Hepatocyte (in vitro differentiated cells): ENCODE data around the gene DENND4A. TPM values are rescaled to one million over a fixed set of nuclear protein-coding genes. Genes with fewer than 3 reads are reported as not detected.

Source experiments
- DNase-seq: peaks from one replicate; pipeline ENCODE4 v3.0.0-alpha.2; 2016; ENCODE audit warnings: low spot score
- H2AFZ ChIP-seq: fragments of 200-600 bp; sonication (generic); 2 replicates; pipeline ENCODE4 v1.6.0; 2016; ENCODE audit warnings: antibody characterized with exemption, mild to moderate bottlenecking
- H3K27ac ChIP-seq: fragments of 200-600 bp; sonication (generic); 2 replicates; pipeline ENCODE4 v1.5.1; 2016; ENCODE audit warnings: mild to moderate bottlenecking
- H3K27me3 ChIP-seq: fragments of 200-600 bp; sonication (generic); 2 replicates; pipeline ENCODE4 v1.6.1; 2016
- H3K36me3 ChIP-seq: fragments of 200-600 bp; sonication (generic); replicated peaks from 2 replicates; pipeline ENCODE4 v1.5.1; 2016; ENCODE audit warnings: low read depth; ENCODE audit not compliant: insufficient read depth
- H3K4me1 ChIP-seq: fragments of 200-600 bp; sonication (generic); 2 replicates; pipeline ENCODE4 v1.5.1; 2016; ENCODE audit warnings: mild to moderate bottlenecking, moderate library complexity; ENCODE audit not compliant: insufficient read depth
- H3K4me2 ChIP-seq: fragments of 200-600 bp; sonication (generic); 2 replicates; pipeline ENCODE4 v1.6.0; 2016
- H3K4me3 ChIP-seq: fragments of 200-600 bp; sonication (generic); 2 replicates; pipeline ENCODE4 v1.5.1; 2016; ENCODE audit warnings: mild to moderate bottlenecking
- H3K79me2 ChIP-seq: fragments of 200-600 bp; sonication (generic); 2 replicates; pipeline ENCODE4 v1.6.0; 2017; ENCODE audit warnings: mild to moderate bottlenecking
- H3K9me2 ChIP-seq: fragments of 200-600 bp; sonication (generic); replicated peaks from 2 replicates; pipeline ENCODE4 v1.6.0; 2017; ENCODE audit warnings: mild to moderate bottlenecking; ENCODE audit not compliant: insufficient read depth
- H3K9me3 ChIP-seq: fragments of 200-600 bp; sonication (generic); 2 replicates; pipeline ENCODE4 v1.5.1; 2016; ENCODE audit warnings: low read depth, mild to moderate bottlenecking
- H4K20me1 ChIP-seq: fragments of 200-600 bp; sonication (generic); 2 replicates; pipeline ENCODE4 v1.6.0; 2016; ENCODE audit warnings: mild to moderate bottlenecking; ENCODE audit not compliant: insufficient read depth, poor library complexity, severe bottlenecking
- CTCF ChIP-seq: fragments of 200-600 bp; sonication (generic); IDR thresholded peaks from 2 replicates; pipeline ENCODE4 v1.5.1; 2016; ENCODE audit warnings: antibody characterized with exemption, mild to moderate bottlenecking; ENCODE audit not compliant: poor library complexity
- EZH2 ChIP-seq: fragments of 200-600 bp; sonication (generic); IDR thresholded peaks from 2 replicates; pipeline ENCODE4 v1.6.1; 2016; ENCODE audit warnings: antibody characterized with exemption, mild to moderate bottlenecking, borderline replicate concordance
- EZH2phosphoT487 ChIP-seq: fragments of 200-600 bp; sonication (generic); IDR thresholded peaks from one replicate; pipeline ENCODE4 v1.6.1; 2018; ENCODE audit warnings: antibody characterized with exemption, mild to moderate bottlenecking, low read depth, moderate library complexity; ENCODE audit not compliant: unreplicated experiment, severe bottlenecking
- WGBS: methylation state at CpG from one replicate; pipeline ENCODE4 v1.1.6; 2016; ENCODE audit warnings: low lambda C conversion rate; ENCODE audit errors: missing lambda C conversion rate; 5-methylcytosine and 5-hydroxymethylcytosine counted together
- polyA plus RNA-seq: library from polyadenylated mRNA; unstranded; fragments of >200 nt; fragmentation: Nextera tagmentation; extraction: Ambion mirVana; gene quantifications from 2 replicates; pipeline ENCODE4 v1.2.1, GENCODE V29; 2016
- total RNA-seq: library from RNA; depleted of rRNA; stranded (reverse); fragments of >200 nt; gene quantifications from 2 replicates; pipeline ENCODE4 v1.2.3, GENCODE V29; 2014

The DENND4A gene
- total and polyA plus RNA-seq, 2 experiments from 2014 or later, result 3.2 to 20.7 TPM

DNA sequence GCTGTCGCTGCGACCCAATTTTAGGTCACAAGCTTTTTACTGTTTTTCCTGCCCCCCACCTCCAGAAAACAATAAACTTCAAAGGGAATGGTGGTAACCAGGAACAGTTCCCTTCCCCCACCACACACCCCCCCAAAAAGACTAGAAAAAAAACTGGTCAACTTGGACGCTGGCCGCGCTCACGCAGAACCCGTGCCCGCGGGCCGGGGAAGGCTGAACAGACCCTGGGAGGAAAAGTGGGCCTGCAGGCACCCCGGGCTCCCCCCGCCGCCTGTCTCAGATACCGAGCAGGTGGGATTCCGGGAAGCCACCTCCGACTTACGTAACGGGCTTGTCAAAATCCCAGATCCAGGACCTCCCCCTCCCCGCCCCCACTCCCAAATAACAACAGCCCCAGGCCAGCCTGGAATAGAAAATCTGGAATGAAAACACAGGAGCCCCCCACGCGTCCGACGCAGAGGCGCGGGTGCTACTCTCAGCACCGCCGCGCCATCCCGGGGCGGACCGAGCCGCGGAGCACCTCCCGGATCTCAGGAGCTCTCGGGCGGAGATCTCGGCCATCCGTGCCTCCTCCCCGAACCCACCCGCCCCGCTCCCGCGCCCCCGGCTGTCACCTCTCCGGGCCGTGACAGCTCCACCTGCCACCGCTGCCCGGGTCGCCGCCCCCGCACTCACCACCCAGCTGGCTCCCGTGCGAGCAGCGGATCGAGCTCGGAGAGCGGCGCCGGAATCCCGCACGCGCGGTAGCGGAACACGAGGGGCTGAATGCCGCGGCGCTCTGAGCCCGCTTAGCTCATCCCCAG lies 557 bp downstream of the DENND4A start:
- H3K4me1 ChIP-seq, result peaks cover 13% of the 10 kb centered on the region
- peak overlapping the region; percentile 78 for H3K4me2 ChIP-seq
- peak overlapping the region; percentile 64 for H2AFZ ChIP-seq
- TF ChIP-seq EZH2, result no peak
- no peaks in the 10 kb centered on the region for H3K27me3 ChIP-seq
- H3K36me3 ChIP-seq, result no peaks in the 10 kb centered on the region
- whole genome bisulfite sequencing, result under 1% methylated on average over 50 of the region's 69 CpGs
- H3K9me2 ChIP-seq, result no peaks in the 10 kb centered on the region
- peak overlapping the region; percentile 96 for H3K27ac ChIP-seq
- H4K20me1 ChIP-seq, result no peaks in the 10 kb centered on the region
- peaks cover 34% of the 10 kb centered on the region for H3K79me2 ChIP-seq
- H3K9me3 ChIP-seq, result no peaks in the 10 kb centered on the region
- DNase-seq, result peak; percentile 72
- H3K4me3 ChIP-seq, result peak overlapping the region; percentile 80

DNA sequence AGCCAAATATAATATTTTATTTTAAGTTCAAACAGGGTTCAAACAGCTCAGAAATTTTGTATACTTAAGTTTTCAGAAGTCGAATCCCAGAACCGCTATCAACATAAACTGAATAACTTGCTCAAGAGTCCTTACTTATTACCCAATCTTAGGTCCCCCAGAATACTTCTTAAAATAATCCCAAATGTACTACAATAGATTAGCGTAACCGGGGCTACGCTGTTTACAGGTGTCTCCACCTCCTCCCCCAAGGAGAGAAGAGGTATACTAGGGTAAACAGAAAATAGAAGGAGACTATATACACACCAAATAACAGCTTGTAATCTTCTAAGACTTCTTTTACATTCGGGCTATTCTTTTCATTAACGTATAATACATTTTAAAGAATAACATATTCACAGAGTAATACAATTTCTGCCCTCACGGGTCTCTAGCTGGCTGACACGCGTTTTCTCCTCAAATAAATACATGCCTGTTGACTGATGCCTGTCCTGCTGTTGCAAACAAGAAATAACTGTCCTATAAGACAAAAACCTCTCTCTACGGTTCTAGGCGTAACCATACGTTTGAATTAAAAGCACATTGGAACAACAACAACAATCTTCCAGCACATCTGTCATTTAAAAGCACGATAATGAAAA lies 1.3 kb downstream of the DENND4A start:
- Histone ChIP-seq H3K9me2 (no peaks in the 10 kb centered on the region), H3K36me3 (no peaks in the 10 kb centered on the region), H3K4me1 (peaks cover 13% of the 10 kb centered on the region), H4K20me1 (no peaks in the 10 kb centered on the region), H3K79me2 (peaks cover 41% of the 10 kb centered on the region), H2AFZ (peak overlapping the region; percentile 64), H3K27ac (peak overlapping the region; percentile 96), H3K27me3 (no peaks in the 10 kb centered on the region), H3K4me3 (peak overlapping the region; percentile 80), H3K4me2 (peak overlapping the region; percentile 78), H3K9me3 (no peaks in the 10 kb centered on the region)
- WGBS, result 11% methylated on average over 14 of the region's 14 CpGs
- TF ChIP-seq CTCF (no peak), EZH2 (no peak), EZH2phosphoT487 (no peak)
- peak; percentile 14 for DNase-seq

DNA sequence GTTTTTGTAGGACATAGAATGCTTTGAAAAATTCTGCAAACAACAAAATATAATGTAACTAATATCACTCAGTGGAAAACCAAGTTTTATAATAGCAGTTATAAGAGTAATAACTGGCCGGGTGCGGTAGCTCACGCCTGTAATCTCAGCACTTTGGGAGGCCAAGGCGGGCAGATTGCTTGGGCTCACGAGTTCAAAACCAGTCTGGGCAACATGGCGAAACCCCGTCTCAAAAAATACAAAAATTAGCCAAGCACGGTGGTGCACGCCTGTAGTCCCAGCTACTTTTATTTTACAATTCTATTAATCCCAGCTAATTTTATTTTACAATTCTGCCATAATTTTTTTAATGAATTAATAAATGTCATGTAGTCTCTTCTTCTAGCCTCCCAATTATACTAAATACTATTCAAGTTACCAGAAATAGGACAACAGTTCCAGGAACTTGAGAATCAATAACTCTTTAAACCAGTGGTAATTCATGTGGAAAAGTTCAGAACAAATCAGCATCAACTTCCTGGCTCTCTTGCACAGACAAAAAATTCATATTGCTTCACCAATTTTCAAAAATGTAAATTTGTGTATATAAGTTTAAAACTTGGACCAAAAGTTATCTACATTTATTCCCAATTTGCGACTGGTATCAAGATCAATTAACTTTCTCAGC lies 2.2 kb downstream of the DENND4A start:
- H4K20me1 ChIP-seq, result no peaks in the 10 kb centered on the region
- H3K27me3 ChIP-seq, result no peaks in the 10 kb centered on the region
- no peaks in the 10 kb centered on the region for H3K36me3 ChIP-seq
- no peak for TF ChIP-seq EZH2
- TF ChIP-seq CTCF, result no peak
- TF ChIP-seq EZH2phosphoT487, result no peak
- no peaks in the 10 kb centered on the region for H3K9me2 ChIP-seq
- H3K27ac ChIP-seq, result no peak overlapping the region
- peaks cover 13% of the 10 kb centered on the region for H3K4me1 ChIP-seq
- H3K79me2 ChIP-seq, result peaks cover 50% of the 10 kb centered on the region
- H2AFZ ChIP-seq, result no peak overlapping the region
- no peak for DNase-seq
- peak overlapping the region; percentile 80 for H3K4me3 ChIP-seq
- no peaks in the 10 kb centered on the region for H3K9me3 ChIP-seq
- 93% methylated on average over 10 of the region's 10 CpGs for WGBS
- H3K4me2 ChIP-seq, result peak overlapping the region; percentile 78
